Breast epithelium (tissue), 4 donors: ENCODE measurements around the gene AADACL4. TPM values are rescaled to one million over a fixed set of nuclear protein-coding genes. Genes with fewer than 3 reads are reported as not detected.
"Not testable (repeated sequence)": the region's sequence is repeated elsewhere in the genome, so short reads cannot be mapped to it uniquely, and the experiment has no call there.

ENCODE experiments used
- DNase-seq, 2 donors: peaks; one replicate each; pipeline ENCODE4 v3.0.0-alpha.2; 2019; ENCODE audit warnings: low spot score in 2 of 2
- H3K27ac ChIP-seq, 2 donors: fragments of 200-600 bp; sonication (generic) in 1 of 2; one replicate each; pipeline ENCODE4 v1.5.1; 2016 to 2019; ENCODE audit warnings: mild to moderate bottlenecking in 1 of 2
- H3K27me3 ChIP-seq, 2 donors: fragments of 200-600 bp; sonication (generic) in 1 of 2; one replicate each; pipeline versions ENCODE4 v1.5.1 to v1.6.0; 2017 to 2019; ENCODE audit warnings: control low read depth in 1 of 2, mild to moderate bottlenecking in 1 of 2
- H3K36me3 ChIP-seq: fragments of 200-600 bp; one replicate; pipeline ENCODE4 v1.5.1; 2019
- H3K4me1 ChIP-seq, 2 donors: fragments of 200-600 bp; sonication (generic); one replicate each; pipeline ENCODE4 v1.5.1; 2016 to 2019; ENCODE audit warnings: control low read depth in 1 of 2
- H3K4me3 ChIP-seq, 3 donors: fragments of 200-600 bp; sonication (generic); 1 replicate in 2 of 3; 2 replicates in 1 of 3; pipeline ENCODE4 v1.5.1; 2016 to 2019; ENCODE audit warnings: mild to moderate bottlenecking in 3 of 3, moderate library complexity in 2 of 3
- H3K9me3 ChIP-seq, 2 donors: fragments of 200-600 bp; sonication (generic) in 1 of 2; one replicate each; pipeline ENCODE4 v1.5.1; 2016 to 2019; ENCODE audit warnings: control low read depth in 1 of 2
- POLR2A ChIP-seq: fragments of 450-650 bp; IDR thresholded peaks from one replicate; pipeline ENCODE4 v1.6.1; 2016; ENCODE audit warnings: antibody characterized with exemption, mild to moderate bottlenecking, moderate library complexity
- POLR2AphosphoS5 ChIP-seq, 3 donors: sonication (generic); formaldehyde crosslinking; IDR thresholded peaks; one replicate each; pipeline ENCODE4 v1.6.1; 2017; ENCODE audit warnings: antibody characterized with exemption in 3 of 3
- intact Hi-C: fragments of 100-400 bp; cut with DNase I; formaldehyde crosslinking; loops from one replicate; pipeline ENCODE4 v1.15.1; 2023; ENCODE audit warnings: low total_unique reads
- total RNA-seq, 3 donors: library from RNA; depleted of rRNA; stranded (reverse); fragments of >200 nt; gene quantifications; one replicate each; pipeline ENCODE4 v1.1.0, GENCODE V29; 2016
- TF ChIP-seq, protein P1 (sequence below), 3 donors: fragments of 450-650 bp; IDR thresholded peaks; one replicate each; pipeline ENCODE4 v1.5.1; 2016 to 2017; ENCODE audit warnings: antibody characterized with exemption in 3 of 3, mild to moderate bottlenecking in 3 of 3, moderate library complexity in 3 of 3

The AADACL4 gene
- total RNA-seq, 3 donors from 2014 or later = not detected

DNA sequence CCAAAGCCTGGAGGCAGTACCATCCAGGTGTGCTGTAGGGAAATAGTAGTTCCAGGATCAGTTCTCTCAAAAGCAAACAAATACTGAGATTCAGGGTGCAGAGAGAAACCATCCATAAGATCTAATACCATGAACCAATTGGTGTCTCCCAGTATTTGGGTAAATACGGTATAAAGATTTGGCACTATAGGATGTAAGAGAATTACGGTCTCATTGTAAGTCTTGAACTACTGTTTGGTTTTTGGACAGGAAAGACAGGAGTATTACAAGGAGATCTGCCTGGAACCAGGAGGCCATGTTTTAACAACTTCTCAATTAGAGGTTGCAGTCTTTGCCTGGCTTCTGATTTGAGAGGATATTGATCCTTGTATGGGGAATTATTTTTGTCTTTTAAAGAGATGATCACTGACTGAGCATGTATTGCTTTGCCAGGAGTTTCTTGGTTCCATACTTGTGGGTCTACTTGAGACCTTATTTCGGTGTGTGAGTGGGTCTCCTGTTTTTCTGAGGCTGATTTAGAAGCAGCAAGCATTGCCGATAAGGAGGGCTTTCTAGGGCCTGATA is 10.2 kb downstream of the AADACL4 start:
- TF ChIP-seq POLR2A = no peak
- TF ChIP-seq, protein P1, sequence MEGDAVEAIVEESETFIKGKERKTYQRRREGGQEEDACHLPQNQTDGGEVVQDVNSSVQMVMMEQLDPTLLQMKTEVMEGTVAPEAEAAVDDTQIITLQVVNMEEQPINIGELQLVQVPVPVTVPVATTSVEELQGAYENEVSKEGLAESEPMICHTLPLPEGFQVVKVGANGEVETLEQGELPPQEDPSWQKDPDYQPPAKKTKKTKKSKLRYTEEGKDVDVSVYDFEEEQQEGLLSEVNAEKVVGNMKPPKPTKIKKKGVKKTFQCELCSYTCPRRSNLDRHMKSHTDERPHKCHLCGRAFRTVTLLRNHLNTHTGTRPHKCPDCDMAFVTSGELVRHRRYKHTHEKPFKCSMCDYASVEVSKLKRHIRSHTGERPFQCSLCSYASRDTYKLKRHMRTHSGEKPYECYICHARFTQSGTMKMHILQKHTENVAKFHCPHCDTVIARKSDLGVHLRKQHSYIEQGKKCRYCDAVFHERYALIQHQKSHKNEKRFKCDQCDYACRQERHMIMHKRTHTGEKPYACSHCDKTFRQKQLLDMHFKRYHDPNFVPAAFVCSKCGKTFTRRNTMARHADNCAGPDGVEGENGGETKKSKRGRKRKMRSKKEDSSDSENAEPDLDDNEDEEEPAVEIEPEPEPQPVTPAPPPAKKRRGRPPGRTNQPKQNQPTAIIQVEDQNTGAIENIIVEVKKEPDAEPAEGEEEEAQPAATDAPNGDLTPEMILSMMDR (IDR thresholded peaks at IDR 0.05) = no peak
- TF ChIP-seq POLR2AphosphoS5 (IDR thresholded peaks at IDR 0.05) = no peak
- DNase-seq = no peak
- H3K9me3 ChIP-seq = no peaks in the 10 kb centered on the region
- no peaks in the 10 kb centered on the region for H3K27me3 ChIP-seq
- H3K27ac ChIP-seq = no peak overlapping the region
- no peaks in the 10 kb centered on the region for H3K4me1 ChIP-seq
- no peaks in the 10 kb centered on the region for H3K36me3 ChIP-seq
- no peak overlapping the region for H3K4me3 ChIP-seq
- intact Hi-C loops = no loop called here

- intact Hi-C loops = no loop called here
- TF ChIP-seq, protein P1 (IDR thresholded peaks at IDR 0.05) = no peak
- TF ChIP-seq POLR2AphosphoS5 (IDR thresholded peaks at IDR 0.05) (no peak), POLR2A (no peak)
Measured at GRCh38 chr1:12654657-12655056, 10.8 kb downstream of the AADACL4 start.

GRCh38 chr1:12656575-12656974 is 12.7 kb downstream of the AADACL4 start:
- intact Hi-C loops = no loop called here
- Histone ChIP-seq H3K27me3 (no peaks in the 10 kb centered on the region), H3K9me3 (no peaks in the 10 kb centered on the region), H3K4me1 (no peaks in the 10 kb centered on the region), H3K27ac (no peak overlapping the region), H3K4me3 (no peak overlapping the region), H3K36me3 (no peaks in the 10 kb centered on the region)
- no peak for DNase-seq
- TF ChIP-seq, protein P1 (IDR thresholded peaks at IDR 0.05) = no peak
- TF ChIP-seq POLR2A (no peak), POLR2AphosphoS5 (IDR thresholded peaks at IDR 0.05) (no peak)

More at GRCh38 chr1:12654657-12655056, 10.8 kb downstream of the AADACL4 start:
- H3K27ac ChIP-seq = no peak overlapping the region
- no peak overlapping the region for H3K4me3 ChIP-seq
- H3K36me3 ChIP-seq = no peaks in the 10 kb centered on the region
- no peaks in the 10 kb centered on the region for H3K4me1 ChIP-seq
- H3K9me3 ChIP-seq = no peaks in the 10 kb centered on the region
- no peak for DNase-seq
- no peaks in the 10 kb centered on the region for H3K27me3 ChIP-seq

GRCh38 chr1:12657060-12657884 is 13.4 kb downstream of the AADACL4 start:
- H3K9me3 ChIP-seq = no peaks in the 10 kb centered on the region
- H3K4me1 ChIP-seq = no peaks in the 10 kb centered on the region
- H3K27ac ChIP-seq = no peak overlapping the region
- H3K27me3 ChIP-seq = no peaks in the 10 kb centered on the region
- no peaks in the 10 kb centered on the region for H3K36me3 ChIP-seq
- no peak for DNase-seq
- H3K4me3 ChIP-seq = no peak overlapping the region
- intact Hi-C loops = no loop called here
- TF ChIP-seq POLR2A (no peak), POLR2AphosphoS5 (IDR thresholded peaks at IDR 0.05) (no peak)
- TF ChIP-seq, protein P1 (IDR thresholded peaks at IDR 0.05) = no peak

DNA sequence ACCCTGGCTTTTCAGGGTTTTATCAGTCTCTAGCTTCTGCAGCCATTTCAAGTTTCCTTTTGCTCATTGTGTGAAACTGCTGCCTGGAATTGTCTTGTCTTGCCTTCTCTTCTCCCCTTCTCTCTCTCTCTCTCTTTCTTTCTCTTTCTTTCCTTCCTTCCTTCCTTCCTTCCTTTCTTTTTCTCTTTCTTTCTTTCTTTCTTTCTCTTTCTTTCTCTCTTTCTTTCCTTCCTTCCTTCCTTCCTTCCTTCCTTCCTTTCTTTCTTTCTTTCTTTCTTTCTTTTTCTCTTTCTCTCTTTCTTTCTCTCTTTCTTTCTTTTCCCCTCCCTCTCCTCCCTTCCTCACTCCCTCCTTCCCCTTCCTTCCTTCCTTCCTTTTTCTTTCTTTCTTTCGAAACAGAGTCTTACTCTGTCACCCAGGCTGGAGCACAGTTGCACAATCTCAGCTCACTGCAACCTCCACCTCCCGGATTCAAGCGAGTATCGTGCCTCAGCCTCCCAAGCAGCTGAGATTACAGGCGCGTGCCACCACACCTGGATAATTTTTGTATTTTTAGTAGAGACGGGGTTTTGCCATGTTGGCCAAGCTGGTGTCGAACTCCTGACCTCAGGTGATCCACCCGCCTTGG is 14.1 kb downstream of the AADACL4 start:
- H3K36me3 ChIP-seq, H3K9me3 ChIP-seq, H3K4me3 ChIP-seq, H3K27me3 ChIP-seq, intact Hi-C loops, H3K4me1 ChIP-seq, DNase-seq, H3K27ac ChIP-seq: not testable (repeated sequence)
